Transverse colon (tissue), 4 donors: ENCODE measurements around the gene MESD.

Source experiments
- POLR2AphosphoS5 ChIP-seq, 3 donors: sonication (generic); formaldehyde crosslinking; IDR thresholded peaks; one replicate each; pipeline ENCODE4 v1.6.1; 2016; ENCODE audit warnings: antibody characterized with exemption in 3 of 3
- TF ChIP-seq, protein P1 (sequence below), 5 experiments: fragments of 200-600 bp in 3 of 5; fragments of 450-650 bp in 2 of 5; sonication (generic) in 3 of 5; IDR thresholded peaks; 1 replicate in 2 of 5; 2 replicates in 3 of 5; pipeline ENCODE4 v1.5.1; 2016 to 2017; ENCODE audit warnings: antibody characterized with exemption in 5 of 5, inconsistent platforms in 3 of 5, mild to moderate bottlenecking in 2 of 5, moderate library complexity in 1 of 5

GRCh38 chr15:80923668-80924067 is 66.0 kb downstream of the MESD start:
- TF ChIP-seq POLR2AphosphoS5 (IDR thresholded peaks at IDR 0.05), result no peak
- TF ChIP-seq, protein P1, sequence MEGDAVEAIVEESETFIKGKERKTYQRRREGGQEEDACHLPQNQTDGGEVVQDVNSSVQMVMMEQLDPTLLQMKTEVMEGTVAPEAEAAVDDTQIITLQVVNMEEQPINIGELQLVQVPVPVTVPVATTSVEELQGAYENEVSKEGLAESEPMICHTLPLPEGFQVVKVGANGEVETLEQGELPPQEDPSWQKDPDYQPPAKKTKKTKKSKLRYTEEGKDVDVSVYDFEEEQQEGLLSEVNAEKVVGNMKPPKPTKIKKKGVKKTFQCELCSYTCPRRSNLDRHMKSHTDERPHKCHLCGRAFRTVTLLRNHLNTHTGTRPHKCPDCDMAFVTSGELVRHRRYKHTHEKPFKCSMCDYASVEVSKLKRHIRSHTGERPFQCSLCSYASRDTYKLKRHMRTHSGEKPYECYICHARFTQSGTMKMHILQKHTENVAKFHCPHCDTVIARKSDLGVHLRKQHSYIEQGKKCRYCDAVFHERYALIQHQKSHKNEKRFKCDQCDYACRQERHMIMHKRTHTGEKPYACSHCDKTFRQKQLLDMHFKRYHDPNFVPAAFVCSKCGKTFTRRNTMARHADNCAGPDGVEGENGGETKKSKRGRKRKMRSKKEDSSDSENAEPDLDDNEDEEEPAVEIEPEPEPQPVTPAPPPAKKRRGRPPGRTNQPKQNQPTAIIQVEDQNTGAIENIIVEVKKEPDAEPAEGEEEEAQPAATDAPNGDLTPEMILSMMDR (IDR thresholded peaks at IDR 0.05), result no peak
